Ishikawa (cell line): ENCODE results near the gene LTC4S.

Experiments
- CEBPB ChIP-seq: IDR thresholded peaks from 2 replicates; pipeline ENCODE4 v1.6.1; 2012
- CREB1 ChIP-seq: IDR thresholded peaks from 2 replicates; pipeline ENCODE4 v1.6.1; 2012; ENCODE audit warnings: low read depth
- EGR1 ChIP-seq: IDR thresholded peaks from 2 replicates; pipeline ENCODE4 v1.6.1; 2012
- EP300 ChIP-seq: IDR thresholded peaks from 2 replicates; pipeline ENCODE4 v1.6.1; 2012; ENCODE audit warnings: borderline replicate concordance
- FOXM1 ChIP-seq: IDR thresholded peaks from 2 replicates; pipeline ENCODE4 v1.6.1; 2012; ENCODE audit warnings: low read depth, borderline replicate concordance
- MAX ChIP-seq: IDR thresholded peaks from 2 replicates; pipeline ENCODE4 v1.6.1; 2012
- NFIC ChIP-seq: IDR thresholded peaks from 2 replicates; pipeline ENCODE4 v1.6.1; 2012
- RAD21 ChIP-seq: IDR thresholded peaks from 2 replicates; pipeline ENCODE4 v1.6.1; 2012; ENCODE audit warnings: low read depth
- REST ChIP-seq: IDR thresholded peaks from 2 replicates; pipeline ENCODE4 v1.6.1; 2012; ENCODE audit warnings: low read depth, mild to moderate bottlenecking
- TAF1 ChIP-seq: IDR thresholded peaks from 2 replicates; pipeline ENCODE4 v1.6.1; 2012; ENCODE audit warnings: low read depth, mild to moderate bottlenecking
- TCF12 ChIP-seq: IDR thresholded peaks from 2 replicates; pipeline ENCODE4 v1.6.1; 2012; ENCODE audit warnings: low read depth
- TEAD4 ChIP-seq: IDR thresholded peaks from 2 replicates; pipeline ENCODE4 v1.6.1; 2012
- YY1 ChIP-seq: IDR thresholded peaks from 2 replicates; pipeline ENCODE4 v1.6.1; 2012; ENCODE audit warnings: low read depth
- ZBTB7A ChIP-seq: IDR thresholded peaks from 2 replicates; pipeline ENCODE4 v1.6.1; 2012; ENCODE audit warnings: low read depth
- TF ChIP-seq, protein P1 (sequence below): IDR thresholded peaks from 2 replicates; pipeline ENCODE4 v1.6.1; 2012

Gene LTC4S

GRCh38 chr5:179832039-179832745, 38.4 kb downstream of the LTC4S start:
- TF ChIP-seq TEAD4 (no peak), EP300 (no peak), FOXM1 (no peak), CREB1 (no peak), TCF12 (no peak), EGR1 (no peak), ZBTB7A (no peak), TAF1 (no peak), MAX (no peak), REST (no peak), CEBPB (no peak), YY1 (no peak), NFIC (no peak), RAD21 (no peak)
- TF ChIP-seq, protein P1, sequence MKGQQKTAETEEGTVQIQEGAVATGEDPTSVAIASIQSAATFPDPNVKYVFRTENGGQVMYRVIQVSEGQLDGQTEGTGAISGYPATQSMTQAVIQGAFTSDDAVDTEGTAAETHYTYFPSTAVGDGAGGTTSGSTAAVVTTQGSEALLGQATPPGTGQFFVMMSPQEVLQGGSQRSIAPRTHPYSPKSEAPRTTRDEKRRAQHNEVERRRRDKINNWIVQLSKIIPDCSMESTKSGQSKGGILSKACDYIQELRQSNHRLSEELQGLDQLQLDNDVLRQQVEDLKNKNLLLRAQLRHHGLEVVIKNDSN: no peak

DNA sequence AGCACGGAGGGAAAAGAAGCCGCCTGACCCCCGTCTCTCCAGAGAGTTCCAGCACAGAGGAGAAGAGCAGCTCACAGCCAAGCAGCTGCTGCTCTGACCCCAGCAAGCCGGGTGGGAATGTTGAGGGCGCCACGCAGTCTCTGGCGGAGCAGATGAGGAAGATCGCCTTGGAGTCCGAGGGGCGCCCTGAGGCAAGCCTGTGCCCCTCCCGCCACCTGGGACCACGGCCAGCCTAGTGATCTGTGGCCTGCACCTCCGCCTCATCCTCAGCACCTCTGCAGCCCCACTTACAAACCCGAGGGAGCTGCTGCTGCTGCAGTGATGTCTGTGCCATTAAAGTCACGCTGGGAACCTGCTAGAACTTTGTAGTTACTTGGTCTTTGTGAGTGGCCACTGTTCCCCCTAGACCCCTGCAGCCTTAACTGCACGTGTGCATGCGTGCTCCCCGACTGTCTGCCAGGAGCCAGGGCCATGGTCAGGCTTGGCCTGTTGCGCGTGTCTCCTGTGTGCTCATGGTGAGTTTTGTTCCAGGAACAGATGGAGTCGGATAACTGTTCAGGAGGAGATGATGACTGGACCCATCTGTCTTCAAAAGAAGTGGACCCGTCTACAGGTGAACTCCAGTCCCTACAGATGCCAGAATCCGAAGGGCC, 39.4 kb downstream of the LTC4S start:
- no peak for TF ChIP-seq CEBPB
- TF ChIP-seq CREB1: no peak
- TF ChIP-seq, protein P1: no peak
- TF ChIP-seq TEAD4: no peak
- no peak for TF ChIP-seq YY1
- no peak for TF ChIP-seq MAX
- no peak for TF ChIP-seq RAD21
- no peak for TF ChIP-seq TCF12
- no peak for TF ChIP-seq ZBTB7A
- TF ChIP-seq TAF1: no peak
- TF ChIP-seq FOXM1: no peak
- no peak for TF ChIP-seq NFIC
- no peak for TF ChIP-seq EP300
- no peak for TF ChIP-seq EGR1
- TF ChIP-seq REST: no peak

DNA sequence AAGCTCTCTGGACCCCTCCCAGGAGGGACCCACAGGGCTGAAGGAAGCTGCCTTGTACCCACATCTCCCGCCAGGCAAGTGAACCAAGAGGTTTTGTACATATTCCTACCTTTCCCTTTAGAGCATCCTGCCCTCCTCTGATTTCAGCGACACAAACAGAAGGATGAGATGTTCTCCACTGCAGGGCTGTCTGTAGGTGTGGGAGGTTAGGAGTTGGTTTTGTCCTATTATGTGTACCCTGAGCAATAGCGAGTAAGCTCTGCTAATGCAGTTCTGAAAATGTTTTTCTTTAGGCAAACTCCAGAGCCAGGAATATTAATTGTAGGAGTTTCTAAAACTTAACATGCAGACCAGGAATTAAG, 39.9 kb downstream of the LTC4S start:
- no peak for TF ChIP-seq CEBPB
- TF ChIP-seq, protein P1: no peak
- TF ChIP-seq TEAD4: no peak
- no peak for TF ChIP-seq FOXM1
- TF ChIP-seq TCF12: no peak
- TF ChIP-seq RAD21: no peak
- no peak for TF ChIP-seq REST
- TF ChIP-seq EP300: no peak
- TF ChIP-seq MAX: no peak
- TF ChIP-seq NFIC: no peak
- no peak for TF ChIP-seq TAF1
- no peak for TF ChIP-seq YY1
- no peak for TF ChIP-seq CREB1
- no peak for TF ChIP-seq EGR1
- TF ChIP-seq ZBTB7A: no peak
